Mesothelial cell of epicardium (in vitro differentiated cells): Measurements from ENCODE around the gene RAB31. TPM values are rescaled to one million over a fixed set of nuclear protein-coding genes. Genes with fewer than 3 reads are reported as not detected.

Experiments used
- DNase-seq, 2 experiments: peaks; one replicate each; pipeline ENCODE4 v3.0.0; 2021; ENCODE audit warnings: low spot score in 2 of 2; ENCODE audit not compliant: unreplicated experiment in 2 of 2
- H3K27ac Mint-ChIP-seq: 2 replicates; pipeline ENCODE4 v1.8.0; 2021; ENCODE audit warnings: mixed read lengths
- H3K27me3 Mint-ChIP-seq: 2 replicates; pipeline ENCODE4 v1.8.0; 2021; ENCODE audit warnings: low read depth, mixed read lengths
- H3K36me3 Mint-ChIP-seq: 2 replicates; pipeline ENCODE4 v1.8.0; 2021; ENCODE audit warnings: mixed read lengths
- H3K4me1 Mint-ChIP-seq: 2 replicates; pipeline ENCODE4 v1.8.0; 2021; ENCODE audit warnings: mixed read lengths
- H3K4me3 Mint-ChIP-seq: 2 replicates; pipeline ENCODE4 v1.8.0; 2021; ENCODE audit warnings: mild to moderate bottlenecking, moderate library complexity, mixed read lengths
- H3K9me3 Mint-ChIP-seq: 2 replicates; pipeline ENCODE4 v1.8.0; 2021; ENCODE audit warnings: mixed read lengths
- CTCF ChIP-seq: fragments of 200-600 bp; sonication (generic); IDR thresholded peaks from one replicate; pipeline ENCODE4 v1.5.0; 2021; ENCODE audit warnings: antibody characterized with exemption; ENCODE audit not compliant: unreplicated experiment
- total RNA-seq: library from RNA; stranded (reverse); gene quantifications from 3 replicates; pipeline ENCODE4 v1.2.1, GENCODE V29; 2021

Gene RAB31
- total RNA-seq, 1 donor from 2014 or later = 21.8 TPM

- no peak for TF ChIP-seq CTCF
- Mint-ChIP-seq H3K36me3 (peaks cover 6% of the 10 kb centered on the region), H3K4me3 (no peak overlapping the region), H3K27me3 (no peaks in the 10 kb centered on the region), H3K9me3 (peaks cover 8% of the 10 kb centered on the region), H3K27ac (peak overlapping the region; percentile 30), H3K4me1 (peaks cover 20% of the 10 kb centered on the region)
- no peak for DNase-seq
These were observed 95.8 kb downstream of the RAB31 start for GRCh38 chr18:9803698-9804516.

GRCh38 chr18:9804517-9805104 lies 96.5 kb downstream of the RAB31 start:
- H3K4me3 Mint-ChIP-seq = no peak overlapping the region
- TF ChIP-seq CTCF = no peak
- no peaks in the 10 kb centered on the region for H3K27me3 Mint-ChIP-seq
- peaks cover 8% of the 10 kb centered on the region for H3K9me3 Mint-ChIP-seq
- no peak for DNase-seq
- H3K4me1 Mint-ChIP-seq = peaks cover 24% of the 10 kb centered on the region
- H3K27ac Mint-ChIP-seq = peak overlapping the region; percentile 21
- H3K36me3 Mint-ChIP-seq = peaks cover 6% of the 10 kb centered on the region

GRCh38 chr18:9806905-9807304 lies 98.8 kb downstream of the RAB31 start:
- Mint-ChIP-seq H3K4me1 (peaks cover 24% of the 10 kb centered on the region), H3K4me3 (no peak overlapping the region), H3K9me3 (peaks cover 4% of the 10 kb centered on the region), H3K27ac (no peak overlapping the region), H3K27me3 (no peaks in the 10 kb centered on the region), H3K36me3 (peaks cover 6% of the 10 kb centered on the region)
- TF ChIP-seq CTCF = no peak
- no peak for DNase-seq

GRCh38 chr18:9808295-9809241 lies 100.5 kb downstream of the RAB31 start:
- peak overlapping the region; percentile 95 for H3K27ac Mint-ChIP-seq
- H3K4me3 Mint-ChIP-seq = peak overlapping the region; percentile 22
- H3K27me3 Mint-ChIP-seq = no peaks in the 10 kb centered on the region
- peaks cover 6% of the 10 kb centered on the region for H3K36me3 Mint-ChIP-seq
- no peak for DNase-seq
- peaks cover 19% of the 10 kb centered on the region for H3K4me1 Mint-ChIP-seq
- no peak for TF ChIP-seq CTCF
- H3K9me3 Mint-ChIP-seq = peaks cover 4% of the 10 kb centered on the region

- no peak overlapping the region for H3K4me3 Mint-ChIP-seq
- no peak for DNase-seq
These were observed 101.6 kb downstream of the RAB31 start for GRCh38 chr18:9809697-9810096.

More at GRCh38 chr18:9809697-9810096, 101.6 kb downstream of the RAB31 start:
- TF ChIP-seq CTCF = no peak
- Mint-ChIP-seq H3K27ac (no peak overlapping the region), H3K4me1 (peaks cover 15% of the 10 kb centered on the region), H3K9me3 (peaks cover 4% of the 10 kb centered on the region), H3K27me3 (no peaks in the 10 kb centered on the region), H3K36me3 (peaks cover 4% of the 10 kb centered on the region)
